ENCODE results near the gene PKP2. TPM values are rescaled to one million over a fixed set of nuclear protein-coding genes. Genes with fewer than 3 reads are reported as not detected.

The PKP2 gene
- total and polyA plus RNA-seq, 2 of the 13 experiments (the other 11 are each of a cell fraction or from before 2014, with no cell fraction given): 15.1 to 25.3 TPM

DNA sequence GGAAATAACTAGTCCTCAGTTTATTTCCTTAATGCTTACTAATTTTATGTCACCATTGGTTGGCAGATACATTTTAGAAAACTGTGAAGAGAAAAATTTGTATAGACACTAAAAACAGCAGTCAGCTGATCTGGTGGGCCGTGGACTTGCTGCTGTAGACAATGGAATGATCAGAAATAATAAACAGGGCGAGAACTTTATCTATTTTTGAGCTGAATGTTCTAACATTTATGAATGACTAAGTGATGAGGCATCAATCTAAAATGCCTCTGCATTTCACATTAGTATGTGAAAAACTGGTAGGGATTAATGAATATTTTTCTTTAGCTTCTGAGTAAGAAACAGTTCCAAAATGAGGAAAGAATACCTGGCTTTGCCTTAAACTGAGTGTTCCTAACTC is 24.8 kb upstream of the PKP2 start:
- Histone ChIP-seq H3K9me3 (ENCODE audit: low read length) (no peaks in the 10 kb centered on the region), H3K4me3 (replicated peaks in 1 of 3; ENCODE audit: insufficient read depth in 1 of 3, low read depth in 2 of 3, low read length in 3 of 3) (no peak overlapping the region), H3K36me3 (replicated peaks in 1 of 2; ENCODE audit: control insufficient read depth in 1 of 2, insufficient read depth in 2 of 2, low read length in 2 of 2) (no peaks in the 10 kb centered on the region), H3K79me2 (ENCODE audit: insufficient read depth, low read length) (no peaks in the 10 kb centered on the region), H3K4me1 (ENCODE audit: insufficient read depth, low read length) (peaks cover 8% of the 10 kb centered on the region; the same call in 1 of the 2 replicates), H2AFZ (ENCODE audit: low read length) (no peak overlapping the region), H4K20me1 (ENCODE audit: insufficient read depth, low read length) (no peaks in the 10 kb centered on the region), H3K4me2 (ENCODE audit: low read depth, low read length) (no peak overlapping the region), H3K27me3 (ENCODE audit: control insufficient read depth in 1 of 2, insufficient read depth in 2 of 2, low read length in 2 of 2) (no peaks in the 10 kb centered on the region), H3K9ac (ENCODE audit: insufficient read depth, low read depth, low read length) (no peak overlapping the region), H3K27ac (ENCODE audit: extremely low read length, insufficient read depth, low read length) (no peak overlapping the region)
- BruUV-seq (replicated peaks): no TSS peak
- CTCF ChIA-PET (ENCODE audit: low intra/inter-chr PET ratio, low total read pairs): no interaction called here
- in situ Hi-C loops (cut with HindIII; ENCODE audit: extremely low pct_ligation_motif_present, low pct_unique_long_range_greater_than_20kb) (no loop called here), intact Hi-C loops (cut with micrococcal nuclease; ENCODE audit: unreplicated experiment) (no loop called here)
- ATAC-seq (no peak), FAIRE-seq (no peak), DNase-seq (ENCODE audit: low spot score) (no peak)
- TF ChIP-seq SCMH1 (CRISPR knock-in tag; IDR thresholded peaks at IDR 0.05; ENCODE audit: borderline replicate concordance) (no peak), MZF1 (CRISPR knock-in tag; IDR thresholded peaks at IDR 0.05; ENCODE audit: borderline replicate concordance) (no peak), ZFX (CRISPR knock-in tag; IDR thresholded peaks at IDR 0.05; ENCODE audit: low read depth) (no peak), ZIK1 (CRISPR knock-in tag; IDR thresholded peaks at IDR 0.05; ENCODE audit: borderline replicate concordance, low read depth) (no peak), ZNF124 (CRISPR knock-in tag; IDR thresholded peaks at IDR 0.05) (no peak), MBNL3 (CRISPR knock-in tag; conservative IDR thresholded peaks at IDR 0.05) (no peak), RFX3 (CRISPR knock-in tag; IDR thresholded peaks at IDR 0.05) (no peak), ZNF552 (CRISPR knock-in tag; IDR thresholded peaks at IDR 0.05; ENCODE audit: borderline replicate concordance) (no peak), MED13 (CRISPR knock-in tag; IDR thresholded peaks at IDR 0.05) (no peak), ZNF773 (CRISPR knock-in tag; IDR thresholded peaks at IDR 0.05; ENCODE audit: borderline replicate concordance) (no peak), ZEB1 (IDR thresholded peaks at IDR 0.05; ENCODE audit: insufficient replicate concordance, low read depth) (no peak), HCFC1 (IDR thresholded peaks at IDR 0.05; ENCODE audit: low read depth, low read length) (no peak), NCOA2 (CRISPR knock-in tag; IDR thresholded peaks at IDR 0.05) (no peak)
- TF ChIP-seq, protein P1, sequence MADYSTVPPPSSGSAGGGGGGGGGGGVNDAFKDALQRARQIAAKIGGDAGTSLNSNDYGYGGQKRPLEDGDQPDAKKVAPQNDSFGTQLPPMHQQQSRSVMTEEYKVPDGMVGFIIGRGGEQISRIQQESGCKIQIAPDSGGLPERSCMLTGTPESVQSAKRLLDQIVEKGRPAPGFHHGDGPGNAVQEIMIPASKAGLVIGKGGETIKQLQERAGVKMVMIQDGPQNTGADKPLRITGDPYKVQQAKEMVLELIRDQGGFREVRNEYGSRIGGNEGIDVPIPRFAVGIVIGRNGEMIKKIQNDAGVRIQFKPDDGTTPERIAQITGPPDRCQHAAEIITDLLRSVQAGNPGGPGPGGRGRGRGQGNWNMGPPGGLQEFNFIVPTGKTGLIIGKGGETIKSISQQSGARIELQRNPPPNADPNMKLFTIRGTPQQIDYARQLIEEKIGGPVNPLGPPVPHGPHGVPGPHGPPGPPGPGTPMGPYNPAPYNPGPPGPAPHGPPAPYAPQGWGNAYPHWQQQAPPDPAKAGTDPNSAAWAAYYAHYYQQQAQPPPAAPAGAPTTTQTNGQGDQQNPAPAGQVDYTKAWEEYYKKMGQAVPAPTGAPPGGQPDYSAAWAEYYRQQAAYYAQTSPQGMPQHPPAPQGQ (CRISPR knock-in tag; IDR thresholded peaks at IDR 0.05; ENCODE audit: borderline replicate concordance): no peak
- TF ChIP-seq, protein P2, sequence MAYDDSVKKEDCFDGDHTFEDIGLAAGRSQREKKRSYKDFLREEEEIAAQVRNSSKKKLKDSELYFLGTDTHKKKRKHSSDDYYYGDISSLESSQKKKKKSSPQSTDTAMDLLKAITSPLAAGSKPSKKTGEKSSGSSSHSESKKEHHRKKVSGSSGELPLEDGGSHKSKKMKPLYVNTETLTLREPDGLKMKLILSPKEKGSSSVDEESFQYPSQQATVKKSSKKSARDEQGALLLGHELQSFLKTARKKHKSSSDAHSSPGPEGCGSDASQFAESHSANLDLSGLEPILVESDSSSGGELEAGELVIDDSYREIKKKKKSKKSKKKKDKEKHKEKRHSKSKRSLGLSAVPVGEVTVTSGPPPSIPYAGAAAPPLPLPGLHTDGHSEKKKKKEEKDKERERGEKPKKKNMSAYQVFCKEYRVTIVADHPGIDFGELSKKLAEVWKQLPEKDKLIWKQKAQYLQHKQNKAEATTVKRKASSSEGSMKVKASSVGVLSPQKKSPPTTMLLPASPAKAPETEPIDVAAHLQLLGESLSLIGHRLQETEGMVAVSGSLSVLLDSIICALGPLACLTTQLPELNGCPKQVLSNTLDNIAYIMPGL (CRISPR knock-in tag; IDR thresholded peaks at IDR 0.05; ENCODE audit: borderline replicate concordance in 1 of 2, low read depth in 1 of 2): no peak
- TF ChIP-seq, protein P3, sequence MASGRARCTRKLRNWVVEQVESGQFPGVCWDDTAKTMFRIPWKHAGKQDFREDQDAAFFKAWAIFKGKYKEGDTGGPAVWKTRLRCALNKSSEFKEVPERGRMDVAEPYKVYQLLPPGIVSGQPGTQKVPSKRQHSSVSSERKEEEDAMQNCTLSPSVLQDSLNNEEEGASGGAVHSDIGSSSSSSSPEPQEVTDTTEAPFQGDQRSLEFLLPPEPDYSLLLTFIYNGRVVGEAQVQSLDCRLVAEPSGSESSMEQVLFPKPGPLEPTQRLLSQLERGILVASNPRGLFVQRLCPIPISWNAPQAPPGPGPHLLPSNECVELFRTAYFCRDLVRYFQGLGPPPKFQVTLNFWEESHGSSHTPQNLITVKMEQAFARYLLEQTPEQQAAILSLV (CRISPR knock-in tag; IDR thresholded peaks at IDR 0.05; ENCODE audit: borderline replicate concordance): no peak
- POLR2A ChIA-PET: no interaction called here
- WGBS (ENCODE audit: low lambda C conversion rate): 10% methylated on average over 2 of the region's 2 CpGs
